CD14-positive monocyte (primary cell): Measurements from ENCODE around the gene EEF1B2. TPM values are rescaled to one million over a fixed set of nuclear protein-coding genes. Genes with fewer than 3 reads are reported as not detected.
A peak's percentile ranks its signal among the peaks of the same experiment; 100 is the strongest.

Experiments
- DNase-seq, 3 donors: peaks; one replicate each; pipeline ENCODE4 v3.0.0-alpha.2; 2011 to 2022
- H2AFZ ChIP-seq: 2 replicates; pipeline ENCODE4 v1.6.0; 2012; ENCODE audit warnings: mild to moderate bottlenecking, low read depth, low read length, inconsistent platforms; ENCODE audit not compliant: insufficient read depth, poor library complexity, severe bottlenecking
- H3K27ac ChIP-seq, 2 donors: 1 replicate in 1 of 2; 2 replicates in 1 of 2; pipeline ENCODE4 v1.5.1; 2012 to 2013; ENCODE audit warnings: low read length in 2 of 2, control low read depth in 1 of 2, inconsistent platforms in 1 of 2, low read depth in 1 of 2, mild to moderate bottlenecking in 1 of 2
- H3K27me3 ChIP-seq, 2 donors: one replicate each; pipeline versions ENCODE4 v1.6.0 to v1.6.1; 2011 to 2013; ENCODE audit warnings: low read length in 2 of 2; ENCODE audit not compliant: control insufficient read depth in 2 of 2, insufficient read depth in 2 of 2
- H3K36me3 ChIP-seq, 2 donors: replicated peaks in 1 of 2; 1 replicate in 1 of 2; 2 replicates in 1 of 2; pipeline versions ENCODE4 v1.5.1 to v1.6.1; 2012 to 2013; ENCODE audit warnings: low read length in 2 of 2, control low read depth in 1 of 2, inconsistent platforms in 1 of 2, mild to moderate bottlenecking in 1 of 2; ENCODE audit not compliant: insufficient read depth in 2 of 2, control insufficient read depth in 1 of 2
- H3K4me1 ChIP-seq, 2 donors: 1 replicate in 1 of 2; 2 replicates in 1 of 2; pipeline versions ENCODE4 v1.5.1 to v1.6.1; 2012 to 2013; ENCODE audit warnings: low read length in 2 of 2, control low read depth in 1 of 2, inconsistent platforms in 1 of 2, mild to moderate bottlenecking in 1 of 2, moderate library complexity in 1 of 2; ENCODE audit not compliant: insufficient read depth in 2 of 2, control insufficient read depth in 1 of 2
- H3K4me2 ChIP-seq: replicated peaks from 2 replicates; pipeline ENCODE3; 2012; ENCODE audit warnings: low read length, moderate library complexity, mild to moderate bottlenecking; ENCODE audit not compliant: poor library complexity, severe bottlenecking; ENCODE audit errors: extremely low read depth
- H3K4me3 ChIP-seq, 3 experiments: fragments of 200-600 bp in 1 of 3; sonication (generic) in 1 of 3; replicated peaks in 1 of 3; 1 replicate in 2 of 3; 2 replicates in 1 of 3; pipeline ENCODE4 v1.5.1; 2011 to 2013; ENCODE audit warnings: low read length in 3 of 3, mild to moderate bottlenecking in 3 of 3, control low read depth in 2 of 3, low read depth in 2 of 3, inconsistent platforms in 1 of 3, moderate library complexity in 1 of 3
- H3K79me2 ChIP-seq: 2 replicates; pipeline ENCODE4 v1.6.0; 2012; ENCODE audit warnings: mild to moderate bottlenecking, control low read depth, inconsistent platforms, low read length, moderate library complexity; ENCODE audit not compliant: insufficient read depth
- H3K9ac ChIP-seq: 2 replicates; pipeline ENCODE4 v1.6.0; 2017; ENCODE audit warnings: low read length, mild to moderate bottlenecking; ENCODE audit not compliant: insufficient read depth, poor library complexity, severe bottlenecking
- H3K9me3 ChIP-seq, 2 donors: replicated peaks in 1 of 2; 1 replicate in 1 of 2; 2 replicates in 1 of 2; pipeline versions ENCODE4 v1.5.1 to v1.6.1; 2012 to 2013; ENCODE audit warnings: low read length in 2 of 2, control low read depth in 1 of 2; ENCODE audit not compliant: control insufficient read depth in 1 of 2, insufficient read depth in 1 of 2
- H4K20me1 ChIP-seq: 2 replicates; pipeline ENCODE4 v1.6.0; 2012; ENCODE audit warnings: mild to moderate bottlenecking, low read length, control low read depth, moderate library complexity; ENCODE audit not compliant: insufficient read depth
- H3K27ac Mint-ChIP-seq, 7 donors: one replicate each; pipeline ENCODE4 v1.8.0; 2020; ENCODE audit warnings: mild to moderate bottlenecking in 7 of 7, mixed read lengths in 7 of 7, moderate library complexity in 6 of 7, inconsistent platforms in 2 of 7
- H3K27me3 Mint-ChIP-seq, 3 donors: one replicate each; pipeline ENCODE4 v1.8.0; 2021 to 2022; ENCODE audit warnings: low read depth in 3 of 3, mild to moderate bottlenecking in 3 of 3, mixed read lengths in 3 of 3, moderate library complexity in 3 of 3, inconsistent platforms in 1 of 3
- H3K36me3 Mint-ChIP-seq, 2 donors: one replicate each; pipeline ENCODE4 v1.8.0; 2020; ENCODE audit warnings: mixed read lengths in 2 of 2, inconsistent platforms in 1 of 2, mild to moderate bottlenecking in 1 of 2
- H3K4me1 Mint-ChIP-seq: one replicate; pipeline ENCODE4 v1.8.0; 2020; ENCODE audit warnings: mild to moderate bottlenecking, mixed read lengths
- H3K4me3 Mint-ChIP-seq, 2 donors: one replicate each; pipeline ENCODE4 v1.8.0; 2020; ENCODE audit warnings: mild to moderate bottlenecking in 2 of 2, mixed read lengths in 2 of 2, moderate library complexity in 1 of 2
- H3K9me3 Mint-ChIP-seq, 7 donors: one replicate each; pipeline ENCODE4 v1.8.0; 2020 to 2022; ENCODE audit warnings: mixed read lengths in 7 of 7, mild to moderate bottlenecking in 6 of 7, moderate library complexity in 6 of 7, inconsistent platforms in 2 of 7
- CTCF ChIP-seq: fragments of 200-600 bp; IDR thresholded peaks from one replicate; pipeline ENCODE4 v1.8.0; 2022; ENCODE audit warnings: antibody characterized with exemption, mild to moderate bottlenecking
- WGBS: methylation state at CpG from one replicate; pipeline ENCODE4 v1.1.5; 2013; ENCODE audit warnings: missing lambda C conversion rate; ENCODE audit not compliant: insufficient coverage; 5-methylcytosine and 5-hydroxymethylcytosine counted together
- intact Hi-C, 2 donors: fragments of 100-400 bp; cut with micrococcal nuclease; formaldehyde crosslinking; loops; one replicate each; pipeline versions ENCODE4 v1.15.0 to v1.15.1; 2023
- polyA plus RNA-seq, 3 donors: library from polyadenylated mRNA; depleted of rRNA in 1 of 3; unstranded in 2 of 3; stranded (reverse) in 1 of 3; fragments of 300-500 nt in 2 of 3; fragments of >200 nt in 1 of 3; fragmentation: Illumina TruSeq in 2 of 3; gene quantifications; 1 replicate in 2 of 3; 2 replicates in 1 of 3; pipeline ENCODE4 v1.2.3, GENCODE V29; 2012 to 2021

EEF1B2 gene
- polyA plus RNA-seq, 3 donors = 330 to 406 (median 355) TPM

GRCh38 chr2:206158563-206159345 lies 941 bp upstream of the EEF1B2 start:
- Histone ChIP-seq H3K9ac (peak overlapping the region; percentile 92), H3K9me3 (no peaks in the 10 kb centered on the region), H3K36me3 (peaks cover 18 to 32% of the 10 kb centered on the region in 2 donors), H4K20me1 (peaks cover 36% of the 10 kb centered on the region), H3K4me3 (peak overlapping the region; percentile 56 to 93 (median 90)), H3K79me2 (peaks cover 81% of the 10 kb centered on the region), H3K4me2 (peak overlapping the region; percentile 85), H3K4me1 (peaks cover 18 to 29% of the 10 kb centered on the region in 2 donors), H3K27ac (peak overlapping the region; percentile 82 to 97), H2AFZ (peak overlapping the region; percentile 96), H3K27me3 (no peaks in the 10 kb centered on the region)
- Mint-ChIP-seq H3K4me1 (peaks cover 29% of the 10 kb centered on the region), H3K4me3 (peak overlapping the region; percentile 96 to 97), H3K27ac (peak overlapping the region; percentile 94 to 98 (median 98)), H3K9me3 (peaks cover 0 to 2% (median 0%) of the 10 kb centered on the region in 7 donors), H3K27me3 (no peaks in the 10 kb centered on the region), H3K36me3 (peaks cover 27 to 40% of the 10 kb centered on the region in 2 donors)
- peak in 2 of 3 donors; percentile 14 to 24 for DNase-seq
- no peak for TF ChIP-seq CTCF
- 1% methylated on average over 28 of the region's 33 CpGs for WGBS
- intact Hi-C loops = loop anchor here (5.0 kb wide), 1 partner anchor 71 kb away; the partner anchor contains the start of gene INO80D (in 2 of the 2)

GRCh38 chr2:206160125-206160806 lies 571 bp downstream of the EEF1B2 start:
- Histone ChIP-seq H3K36me3 (peaks cover 18 to 40% of the 10 kb centered on the region in 2 donors), H3K9ac (peak overlapping the region; percentile 92), H3K9me3 (no peaks in the 10 kb centered on the region), H3K27ac (peak overlapping the region; percentile 82 to 97), H3K4me3 (peak overlapping the region; percentile 56 to 93 (median 90)), H2AFZ (peak overlapping the region; percentile 82), H3K27me3 (no peaks in the 10 kb centered on the region), H3K4me2 (peak overlapping the region; percentile 85), H3K4me1 (peaks cover 18 to 29% of the 10 kb centered on the region in 2 donors), H3K79me2 (peaks cover 68% of the 10 kb centered on the region), H4K20me1 (peaks cover 26% of the 10 kb centered on the region)
- no peak for TF ChIP-seq CTCF
- no peak for DNase-seq
- peak overlapping the region; percentile 94 to 98 (median 98) for H3K27ac Mint-ChIP-seq
- intact Hi-C loops = no loop called here
- 8% methylated on average over 23 of the region's 30 CpGs for WGBS
- H3K27me3 Mint-ChIP-seq = no peaks in the 10 kb centered on the region
- H3K4me1 Mint-ChIP-seq = peaks cover 27% of the 10 kb centered on the region
- peaks cover 0 to 2% (median 0%) of the 10 kb centered on the region in 7 donors for H3K9me3 Mint-ChIP-seq
- H3K36me3 Mint-ChIP-seq = peaks cover 30 to 42% of the 10 kb centered on the region in 2 donors
- peak overlapping the region; percentile 96 to 97 for H3K4me3 Mint-ChIP-seq
